A549 (cell line): Measurements from ENCODE around the gene UBE2R2. TPM values are rescaled to one million over a fixed set of nuclear protein-coding genes. Genes with fewer than 3 reads are reported as not detected.

Experiments used
- ATAC-seq, 2 experiments: fragments of 200-7000 bp in 1 of 2; fragments of >200 bp in 1 of 2; cut with Nextera tagmentation in 1 of 2; cut with Tn5 transposase in 1 of 2; 3 replicates each; pipeline versions ENCODE4 v1.8.0 to v1.9.1; 2018 to 2020; ENCODE audit warnings: mild to moderate bottlenecking in 1 of 2, moderate library complexity in 1 of 2
- CTCF ChIA-PET: fragments of 300-600 bp; sonication (Branson Sonifier 250); formaldehyde crosslinking; extraction: SDS; loops from one replicate; lab custom pipeline; 2021; ENCODE audit warnings: antibody characterized with exemption, inconsistent platforms; lab: Yijun Ruan, JAX
- POLR2A ChIA-PET: fragments of 350-600 bp; formaldehyde crosslinking; extraction: SDS; loops from one replicate; lab custom pipeline; 2021; ENCODE audit warnings: antibody characterized with exemption, inconsistent platforms; lab: Yijun Ruan, JAX
- DNase-seq, 2 experiments: peaks; one replicate each; pipeline versions ENCODE4 v3.0.0 to v3.0.0-alpha.2; 2011 to 2016; ENCODE audit warnings: low read depth in 1 of 2, low spot score in 1 of 2
- FAIRE-seq: peaks from 2 replicates; lab custom pipeline; 2011; peaks lifted over from hg19 to GRCh38; lab: Jason Lieb, UNC
- H3K27ac ChIP-seq, 2 experiments: fragments of >200 bp; sonication (Bioruptor Twin); formaldehyde crosslinking; 3 replicates each; pipeline ENCODE4 v1.5.1; 2016 to 2017
- H3K4me1 ChIP-seq: fragments of >200 bp; sonication (Bioruptor Twin); formaldehyde crosslinking; 3 replicates; pipeline ENCODE4 v1.6.1; 2016
- H3K4me2 ChIP-seq: fragments of >200 bp; sonication (Bioruptor Twin); formaldehyde crosslinking; 3 replicates; pipeline ENCODE4 v1.6.1; 2016
- H3K4me3 ChIP-seq: fragments of >200 bp; sonication (Bioruptor Twin); formaldehyde crosslinking; 3 replicates; pipeline ENCODE4 v1.5.1; 2016
- H3K9me3 ChIP-seq: fragments of >200 bp; sonication (Bioruptor Twin); formaldehyde crosslinking; 3 replicates; pipeline ENCODE4 v1.6.1; 2016
- ATOH8 ChIP-seq: fragments of 250-450 bp; sonication (Bioruptor Pico); IDR thresholded peaks from 2 replicates; pipeline ENCODE4 v1.5.0; 2020; ENCODE audit warnings: low read depth, mild to moderate bottlenecking, moderate library complexity
- BCL3 ChIP-seq: fragments of >200 bp; sonication (Bioruptor Twin); formaldehyde crosslinking; IDR thresholded peaks from 3 replicates; pipeline ENCODE4 v1.6.1; 2016
- CBX8 ChIP-seq: fragments of 200-600 bp; sonication (generic); IDR thresholded peaks from 2 replicates; pipeline ENCODE4 v1.6.1; 2016
- CEBPB ChIP-seq, 2 experiments: fragments of >200 bp in 1 of 2; sonication (Bioruptor Twin) in 1 of 2; formaldehyde crosslinking in 1 of 2; IDR thresholded peaks; 2 replicates each; pipeline ENCODE4 v1.6.1; 2012 to 2016
- CHD2 ChIP-seq: fragments of 150-350 bp; IDR thresholded peaks from 2 replicates; pipeline ENCODE4 v1.6.1; 2014; ENCODE audit warnings: low read length; ENCODE audit not compliant: partially characterized antibody
- EHF ChIP-seq: fragments of 250-450 bp; sonication (Bioruptor Pico); IDR thresholded peaks from 2 replicates; pipeline ENCODE4 v1.5.0; 2020; ENCODE audit warnings: mild to moderate bottlenecking
- EHMT2 ChIP-seq: fragments of 200-600 bp; sonication (generic); IDR thresholded peaks from 2 replicates; pipeline ENCODE4 v1.6.1; 2016; ENCODE audit warnings: antibody characterized with exemption, low read depth, mild to moderate bottlenecking, moderate library complexity
- ELK1 ChIP-seq: fragments of 150-350 bp; IDR thresholded peaks from 2 replicates; pipeline ENCODE4 v1.6.1; 2014; ENCODE audit warnings: low read depth, mild to moderate bottlenecking, low read length
- EP300 ChIP-seq, 2 experiments: fragments of >200 bp; sonication (Bioruptor Twin); formaldehyde crosslinking; IDR thresholded peaks; 2 replicates in 1 of 2; 3 replicates in 1 of 2; pipeline ENCODE4 v1.6.1; 2016 to 2017
- ESRRA ChIP-seq: fragments of 150-350 bp; IDR thresholded peaks from 2 replicates; pipeline ENCODE4 v1.6.1; 2014; ENCODE audit warnings: mild to moderate bottlenecking, low read length, borderline replicate concordance
- HDAC2 ChIP-seq: fragments of 200-600 bp; sonication (generic); IDR thresholded peaks from 2 replicates; pipeline ENCODE4 v1.6.1; 2016
- HES2 ChIP-seq: fragments of >200 bp; sonication (Bioruptor Twin); formaldehyde crosslinking; IDR thresholded peaks from 2 replicates; pipeline ENCODE4 v1.6.1; 2016
- HMGXB4 ChIP-seq: fragments of 250-450 bp; sonication (Bioruptor Pico); IDR thresholded peaks from 2 replicates; pipeline ENCODE4 v1.5.0; 2021; ENCODE audit warnings: mild to moderate bottlenecking, moderate library complexity, borderline replicate concordance
- HOXB13 ChIP-seq: fragments of 250-450 bp; sonication (Bioruptor Pico); IDR thresholded peaks from 2 replicates; pipeline ENCODE4 v1.5.0; 2020; ENCODE audit warnings: low read depth, mild to moderate bottlenecking, moderate library complexity
- JUN ChIP-seq, 2 experiments: fragments of >200 bp; sonication (Bioruptor Twin); formaldehyde crosslinking; IDR thresholded peaks; 2 replicates in 1 of 2; 3 replicates in 1 of 2; pipeline ENCODE4 v1.6.1; 2016 to 2017
- JUNB ChIP-seq: fragments of >200 bp; sonication (Bioruptor Twin); formaldehyde crosslinking; IDR thresholded peaks from 2 replicates; pipeline ENCODE4 v1.6.1; 2016
- MAX ChIP-seq: IDR thresholded peaks from 2 replicates; pipeline ENCODE4 v1.6.1; 2012
- MYC ChIP-seq: IDR thresholded peaks from 2 replicates; pipeline ENCODE4 v1.6.1; 2012; ENCODE audit warnings: mild to moderate bottlenecking, inconsistent platforms, low read length, improper control_type of control experiment, borderline replicate concordance
- NFE2L2 ChIP-seq: fragments of 150-350 bp; conservative IDR thresholded peaks from 2 replicates; pipeline ENCODE4 v1.6.1; 2014; ENCODE audit warnings: low read length
- POLR2A ChIP-seq: IDR thresholded peaks from 2 replicates; pipeline ENCODE4 v1.6.1; 2012; ENCODE audit warnings: mild to moderate bottlenecking, low read length
- RCOR1 ChIP-seq: fragments of 150-350 bp; IDR thresholded peaks from 2 replicates; pipeline ENCODE4 v1.6.1; 2014; ENCODE audit warnings: antibody characterized with exemption, low read length, low read depth
- REST ChIP-seq: fragments of 200-600 bp; sonication (generic); IDR thresholded peaks from 2 replicates; pipeline ENCODE4 v1.6.1; 2016; ENCODE audit warnings: antibody characterized with exemption, mild to moderate bottlenecking, moderate library complexity
- TFCP2L1 ChIP-seq: fragments of 250-450 bp; sonication (Bioruptor Pico); IDR thresholded peaks from 2 replicates; pipeline ENCODE4 v1.5.0; 2021; ENCODE audit warnings: mild to moderate bottlenecking
- WGBS: methylation state at CpG from one replicate; pipeline ENCODE4 v1.1.6; 2017; ENCODE audit errors: missing lambda C conversion rate; 5-methylcytosine and 5-hydroxymethylcytosine counted together
- polyA plus RNA-seq, 4 experiments: library from polyadenylated mRNA; depleted of rRNA in 3 of 4; stranded (reverse); fragments of >200 nt; fragmentation: RNase III in 1 of 4; extraction: RNeasy Plus Mini Kit Qiagen cat#74134 plus additional on column Dnase treatment in 1 of 4; gene quantifications; 2 replicates in 3 of 4; 3 replicates in 1 of 4; pipeline ENCODE4 v1.2.3, GENCODE V29; 2011 to 2017

Gene UBE2R2
- polyA plus RNA-seq, 2 of the 4 experiments (the other 2 are of a cell fraction), result 41.2 to 48.1 TPM

GRCh38 chr9:33817327-33818166 lies 587 bp downstream of the UBE2R2 start (continued):
- TF ChIP-seq ATOH8 (CRISPR knock-in tag) (0 out of 2 replicates have a peak, but pooled peaks have one; percentile 48), MYC (no peak), TFCP2L1 (0 out of 2 replicates have a peak, but pooled peaks have one; percentile 27), REST (no peak; the same call in 1 of the 2 replicates), EHF (no peak), POLR2A (no peak), EHMT2 (no peak), HMGXB4 (CRISPR knock-in tag) (peak; percentile 29; the same call in 1 of the 2 replicates), HOXB13 (CRISPR knock-in tag) (0 out of 2 replicates have a peak, but pooled peaks have one; percentile 28), JUNB (no peak), BCL3 (no peak), RCOR1 (no peak), CBX8 (no peak), EP300 (IDR thresholded peaks at IDR 0.05) (no peak), HES2 (no peak), JUN (IDR thresholded peaks at IDR 0.05) (peak in 1 of 2 experiments; percentile 21; a peak in 1 of 5 replicates), ESRRA (no peak)

GRCh38 chr9:33818167-33818846 lies 1.3 kb downstream of the UBE2R2 start:
- no peak for FAIRE-seq
- peak overlapping the region; percentile 98 for H3K4me2 ChIP-seq
- no peaks in the 10 kb centered on the region for H3K9me3 ChIP-seq
- peak overlapping the region; percentile 81 for H3K4me3 ChIP-seq
- H3K27ac ChIP-seq, result peak overlapping the region; percentile 99
- H3K4me1 ChIP-seq, result peaks cover 55% of the 10 kb centered on the region
- ChIA-PET POLR2A (interaction anchor here (0.7 to 1.2 kb wide), 4 partner anchors 129 to 425 kb away, joined by 3 to 4 read pairs (median 3); partner anchors contain the start of gene UBAP2), CTCF (interaction anchor here (0.6 to 1.0 kb wide), 6 partner anchors 26 to 154 kb away, joined by 3 to 5 read pairs (median 3); no protein-coding TSS in a partner anchor)
- 0% methylated on average over 15 of the region's 18 CpGs for WGBS
- ATAC-seq, result peak in 1 of 2 experiments; percentile 38; a peak in 2 of 6 replicates
- no peak for TF ChIP-seq EHF
- no peak for TF ChIP-seq ELK1
- no peak for TF ChIP-seq CHD2
- no peak for TF ChIP-seq CEBPB (IDR thresholded peaks at IDR 0.05)
- TF ChIP-seq HDAC2, result no peak
- TF ChIP-seq NFE2L2, result no peak
- no peak for TF ChIP-seq MAX
- peak in 1 of 2 experiments; percentile 10 for DNase-seq
